Globus pallidus (tissue), 1 donor: ENCODE measurements around the gene ADCK2.
"Not testable (repeated sequence)": the region's sequence is repeated elsewhere in the genome, so short reads cannot be mapped to it uniquely, and the experiment has no call there.

Experiments used
- DNase-seq: peaks from one replicate; pipeline ENCODE4 v3.0.0-alpha.2; 2015; ENCODE audit warnings: low spot score

ADCK2 gene

GRCh38 chr7:140645166-140645900, 27.4 kb upstream of the ADCK2 start:
- DNase-seq, result no peak

- DNase-seq, result peak; percentile 55
Measured at GRCh38 chr7:140646931-140647647, 25.7 kb upstream of the ADCK2 start.

GRCh38 chr7:140649556-140650205, 23.1 kb upstream of the ADCK2 start:
- no peak for DNase-seq

- DNase-seq, result no peak
Measured at GRCh38 chr7:140650367-140650766, 22.4 kb upstream of the ADCK2 start.

GRCh38 chr7:140653319-140654108, 19.2 kb upstream of the ADCK2 start:
- DNase-seq, result peak; percentile 59

- DNase-seq, result no peak
Measured at GRCh38 chr7:140654109-140654387, 18.7 kb upstream of the ADCK2 start.

GRCh38 chr7:140654661-140655060, 18.1 kb upstream of the ADCK2 start:
- DNase-seq, result no peak

GRCh38 chr7:140655511-140656408, 17.0 kb upstream of the ADCK2 start:
- no peak for DNase-seq

- DNase-seq, result peak; percentile 53
Measured at GRCh38 chr7:140656548-140657515, 15.9 kb upstream of the ADCK2 start.

GRCh38 chr7:140657891-140658290, 14.9 kb upstream of the ADCK2 start:
- DNase-seq, result no peak

- DNase-seq, result no peak
Measured at GRCh38 chr7:140659856-140660255, 12.9 kb upstream of the ADCK2 start.

GRCh38 chr7:140661124-140661523, 11.6 kb upstream of the ADCK2 start:
- DNase-seq, result peak; percentile 20

- not testable (repeated sequence) for DNase-seq
Measured at GRCh38 chr7:140662938-140663337, 9.8 kb upstream of the ADCK2 start.

- no peak for DNase-seq
Measured at GRCh38 chr7:140667476-140667875, 5.3 kb upstream of the ADCK2 start.

- no peak for DNase-seq
Measured at GRCh38 chr7:140668641-140669040, 4.1 kb upstream of the ADCK2 start.

GRCh38 chr7:140669352-140669751, 3.4 kb upstream of the ADCK2 start:
- no peak for DNase-seq

- DNase-seq, result not testable (repeated sequence)
Measured at GRCh38 chr7:140669862-140670261, 2.9 kb upstream of the ADCK2 start.

GRCh38 chr7:140670343-140670935, 2.3 kb upstream of the ADCK2 start:
- DNase-seq, result no peak

GRCh38 chr7:140671966-140672365, 779 bp upstream of the ADCK2 start:
- no peak for DNase-seq
